Measurements from ENCODE around the gene STX8. TPM values are rescaled to one million over a fixed set of nuclear protein-coding genes. Genes with fewer than 3 reads are reported as not detected.

The STX8 gene
- total and polyA plus RNA-seq, 12 donors, result 53.3 to 80.1 (median 63.9) TPM

DNA sequence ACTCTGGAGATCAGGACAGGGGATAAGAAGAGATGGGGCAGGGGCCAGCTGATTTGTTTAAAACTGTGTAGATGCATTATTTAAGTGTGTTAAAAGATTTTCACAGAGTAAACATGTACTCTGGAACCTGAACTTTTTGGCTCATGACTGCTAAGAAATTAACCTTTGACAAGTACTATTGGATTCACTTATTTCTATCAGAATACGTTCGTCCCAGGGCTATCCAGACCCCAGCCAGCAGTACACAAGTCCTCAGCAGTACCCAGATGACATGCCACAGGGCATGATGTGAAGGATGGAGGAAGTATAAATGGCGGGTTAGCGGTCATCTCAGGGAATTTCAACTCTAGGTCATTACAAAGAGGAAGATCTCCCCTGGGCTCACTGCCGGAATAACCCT is 253.7 kb downstream of the STX8 start:
- intact Hi-C loops (cut with DNase I), result no loop called here
- H3K36me3 ChIP-seq, result peaks cover 0 to 3% (median 0%) of the 10 kb centered on the region in 9 donors
- no peak overlapping the region for H3K4me3 ChIP-seq
- no peak for TF ChIP-seq CTCF (IDR thresholded peaks at IDR 0.05)
- H3K9me3 ChIP-seq, result peaks cover 0 to 18% (median 9%) of the 10 kb centered on the region in 11 donors
- H3K4me1 ChIP-seq, result no peaks in the 10 kb centered on the region
- DNase-seq (no peak), ATAC-seq (no peak)
- no peak overlapping the region for H3K27ac ChIP-seq
- 83 to 91% methylated on average over 5 of the region's 5 CpGs for WGBS, 2 donors
- no peaks in the 10 kb centered on the region for H3K27me3 ChIP-seq

- no peak for TF ChIP-seq CTCF (IDR thresholded peaks at IDR 0.05)
- no peak for ATAC-seq
- intact Hi-C loops (cut with DNase I), result no loop called here
- Histone ChIP-seq H3K9me3 (peaks cover 0 to 18% (median 9%) of the 10 kb centered on the region in 11 donors), H3K27ac (no peak overlapping the region), H3K27me3 (no peaks in the 10 kb centered on the region), H3K4me3 (no peak overlapping the region), H3K4me1 (no peaks in the 10 kb centered on the region), H3K36me3 (peaks cover 0 to 3% (median 0%) of the 10 kb centered on the region in 9 donors)
- no peak for DNase-seq
- WGBS, 2 donors, result 99% methylated on average over 5 of the region's 5 CpGs
Measured at GRCh38 chr17:9315360-9315759, 260.3 kb downstream of the STX8 start.

DNA sequence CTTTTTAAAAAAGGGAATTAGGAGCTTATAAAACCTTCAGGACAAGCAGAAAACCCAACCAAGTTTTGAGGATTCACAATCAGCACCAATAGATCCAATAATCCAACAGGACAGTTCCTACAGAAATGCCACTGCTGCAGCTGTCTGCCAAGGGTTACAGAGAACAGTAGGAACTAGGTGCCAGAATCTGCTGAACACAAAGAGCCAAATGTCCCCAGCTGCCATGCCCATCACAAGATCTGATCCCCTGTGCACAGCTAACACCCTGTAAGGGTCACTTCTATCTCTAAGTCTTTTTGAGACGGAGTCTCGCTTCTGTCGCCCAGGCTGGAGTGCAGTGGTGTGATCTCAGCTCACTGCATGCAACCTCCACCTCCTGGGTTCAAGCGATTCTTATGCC is 262.3 kb downstream of the STX8 start:
- Histone ChIP-seq H3K27ac (no peak overlapping the region), H3K4me3 (no peak overlapping the region), H3K36me3 (no peaks in the 10 kb centered on the region), H3K27me3 (no peaks in the 10 kb centered on the region), H3K9me3 (peaks cover 0 to 8% (median 2%) of the 10 kb centered on the region in 11 donors), H3K4me1 (no peaks in the 10 kb centered on the region)
- WGBS, 2 donors, result 82 to 94% methylated on average over 4 of the region's 4 CpGs
- no peak for DNase-seq
- ATAC-seq, result peak in 1 of 8 donors; percentile 61
- intact Hi-C loops (cut with DNase I), result no loop called here
- no peak for TF ChIP-seq CTCF (IDR thresholded peaks at IDR 0.05)

GRCh38 chr17:9309216-9309615 is 266.4 kb downstream of the STX8 start:
- ATAC-seq (no peak), DNase-seq (no peak)
- intact Hi-C loops (cut with DNase I), result no loop called here
- no peaks in the 10 kb centered on the region for H3K4me1 ChIP-seq
- H3K36me3 ChIP-seq, result no peaks in the 10 kb centered on the region
- WGBS, 2 donors, result 77 to 80% methylated on average over 6 of the region's 6 CpGs
- no peaks in the 10 kb centered on the region for H3K27me3 ChIP-seq
- H3K9me3 ChIP-seq, result no peaks in the 10 kb centered on the region
- H3K4me3 ChIP-seq, result no peak overlapping the region
- H3K27ac ChIP-seq, result no peak overlapping the region
- TF ChIP-seq CTCF (IDR thresholded peaks at IDR 0.05), result no peak
